Stimulated activated CD8-positive, alpha-beta memory T cell treated with anti-CD3 and anti-CD28 coated beads, Interleukin-7, amount 100 ng/mL, for 1 hour (primary cell): ENCODE measurements around the gene FBXO42.
A peak's percentile ranks its signal among the peaks of the same experiment; 100 is the strongest.

Source experiments
- DNase-seq, 2 donors: peaks; one replicate each; pipeline ENCODE4 v3.0.0-alpha.2; 2020; ENCODE audit warnings: low read depth in 2 of 2

Gene FBXO42

GRCh38 chr1:16205891-16206546 is 146.3 kb downstream of the FBXO42 start:
- DNase-seq, result no peak

GRCh38 chr1:16205334-16205671 is 147.0 kb downstream of the FBXO42 start:
- DNase-seq, result no peak

GRCh38 chr1:16204634-16205333 is 147.5 kb downstream of the FBXO42 start:
- peak in 1 of 2 donors; percentile 22 for DNase-seq

- no peak for DNase-seq
Measured at GRCh38 chr1:16204216-16204615, 148.1 kb downstream of the FBXO42 start.

GRCh38 chr1:16203550-16203949 is 148.7 kb downstream of the FBXO42 start:
- DNase-seq, result no peak

GRCh38 chr1:16202281-16203210 is 149.7 kb downstream of the FBXO42 start:
- DNase-seq, result no peak

GRCh38 chr1:16199700-16200099 is 152.6 kb downstream of the FBXO42 start:
- no peak for DNase-seq

- no peak for DNase-seq
Measured at GRCh38 chr1:16199157-16199501, 153.2 kb downstream of the FBXO42 start.

GRCh38 chr1:16198444-16199156 is 153.7 kb downstream of the FBXO42 start:
- DNase-seq, result no peak

GRCh38 chr1:16196874-16197273 is 155.4 kb downstream of the FBXO42 start:
- no peak for DNase-seq
